Nucleus accumbens (tissue), 56 donors: Measurements from ENCODE around the gene LRRC56.
"Not testable (repeated sequence)": the region's sequence is repeated elsewhere in the genome, so short reads cannot be mapped to it uniquely, and the experiment has no call there.

Source experiments
- DNase-seq, 56 donors: peaks; one replicate each; lab custom pipeline; 2025; lab: John Stamatoyannopoulos, UW

The LRRC56 gene

GRCh38 chr11:568306-569157 is 31.2 kb downstream of the LRRC56 start:
- DNase-seq: peak in 55 of 56 donors; percentile 35 to 95 (median 83)

- DNase-seq: no peak
Observed at GRCh38 chr11:569158-569885, 32.0 kb downstream of the LRRC56 start.

- peak in 1 of 56 donors; percentile 18 for DNase-seq
Observed at GRCh38 chr11:571802-572185, 34.5 kb downstream of the LRRC56 start.

- no peak for DNase-seq
Observed at GRCh38 chr11:573146-573759, 35.9 kb downstream of the LRRC56 start.

- DNase-seq: not testable (repeated sequence)
Observed at GRCh38 chr11:574031-574570, 36.8 kb downstream of the LRRC56 start.

GRCh38 chr11:574632-575312 is 37.4 kb downstream of the LRRC56 start:
- no peak for DNase-seq

GRCh38 chr11:575313-575995 is 38.1 kb downstream of the LRRC56 start:
- peak in 1 of 56 donors; percentile 61 for DNase-seq

GRCh38 chr11:575996-576768 is 38.9 kb downstream of the LRRC56 start, which contains the start of gene PHRF1:
PHRF1 (plus strand) TSS chr11:576470; CDS start chr11:581513, 5,043 bp downstream.
- peak; percentile 62 to 99 (median 93) for DNase-seq

- DNase-seq: no peak
Observed at GRCh38 chr11:576811-577610, 39.7 kb downstream of the LRRC56 start.

- DNase-seq: no peak
Observed at GRCh38 chr11:577611-577894, 40.2 kb downstream of the LRRC56 start.

- DNase-seq: no peak
Observed at GRCh38 chr11:578276-579035, 41.1 kb downstream of the LRRC56 start.

GRCh38 chr11:579830-580601 is 42.7 kb downstream of the LRRC56 start:
- no peak for DNase-seq

- DNase-seq: no peak
Observed at GRCh38 chr11:581342-581741, 44.0 kb downstream of the LRRC56 start.

GRCh38 chr11:581752-582151 is 44.4 kb downstream of the LRRC56 start:
- peak in 19 of 56 donors; percentile 14 to 72 (median 41) for DNase-seq

GRCh38 chr11:584287-584686 is 47.0 kb downstream of the LRRC56 start:
- no peak for DNase-seq

- DNase-seq: no peak
Observed at GRCh38 chr11:586376-587316, 49.3 kb downstream of the LRRC56 start.
